Transverse colon (tissue), 4 donors: ENCODE data around the gene ENOX1. TPM values are rescaled to one million over a fixed set of nuclear protein-coding genes. Genes with fewer than 3 reads are reported as not detected.

ENCODE experiments used
- DNase-seq: peaks from one replicate; pipeline ENCODE4 v3.0.0-alpha.2; 2019
- H3K27ac ChIP-seq, 4 donors: fragments of 200-600 bp; sonication (generic); 2 replicates each; pipeline ENCODE4 v1.5.1; 2016 to 2018; ENCODE audit warnings: inconsistent platforms in 4 of 4
- H3K27me3 ChIP-seq: fragments of 200-600 bp; sonication (generic); 2 replicates; pipeline ENCODE4 v1.5.1; 2017; ENCODE audit warnings: inconsistent platforms
- H3K36me3 ChIP-seq, 4 donors: fragments of 200-600 bp; sonication (generic); 2 replicates each; pipeline ENCODE4 v1.5.1; 2017 to 2019; ENCODE audit warnings: inconsistent platforms in 4 of 4
- H3K4me1 ChIP-seq, 4 donors: fragments of 200-600 bp; sonication (generic); 2 replicates each; pipeline ENCODE4 v1.5.1; 2017 to 2020; ENCODE audit warnings: inconsistent platforms in 4 of 4
- H3K4me3 ChIP-seq, 4 donors: fragments of 200-600 bp; sonication (generic); 1 replicate in 1 of 4; 2 replicates in 3 of 4; pipeline versions ENCODE4 v1.5.1 to v1.6.1; 2017 to 2019; ENCODE audit warnings: inconsistent platforms in 4 of 4
- H3K9me3 ChIP-seq, 2 donors: fragments of 200-600 bp; sonication (generic); 2 replicates each; pipeline ENCODE4 v1.5.1; 2017 to 2019; ENCODE audit warnings: inconsistent platforms in 2 of 2
- EP300 ChIP-seq: sonication (generic); formaldehyde crosslinking; IDR thresholded peaks from one replicate; pipeline ENCODE4 v1.6.1; 2017; ENCODE audit warnings: antibody characterized with exemption, low read depth
- POLR2A ChIP-seq: fragments of 450-650 bp; IDR thresholded peaks from one replicate; pipeline ENCODE4 v1.6.1; 2016; ENCODE audit warnings: antibody characterized with exemption, mild to moderate bottlenecking, moderate library complexity
- POLR2AphosphoS5 ChIP-seq, 3 donors: sonication (generic); formaldehyde crosslinking; IDR thresholded peaks; one replicate each; pipeline ENCODE4 v1.6.1; 2016; ENCODE audit warnings: antibody characterized with exemption in 3 of 3
- WGBS, 2 donors: methylation state at CpG; one replicate each; pipeline ENCODE4 v1.1.5; 2018; ENCODE audit warnings: low coverage in 1 of 2; 5-methylcytosine and 5-hydroxymethylcytosine counted together
- in situ Hi-C, 4 donors: fragments of 200-750 bp; cut with MboI; loops; one replicate each; pipeline versions ENCODE4 v1.15.0 to v1.15.1; 2017; ENCODE audit warnings: low sequenced_read_pairs in 3 of 4, low pct_ligation_motif_present in 1 of 4, low pct_unique_long_range_greater_than_20kb in 1 of 4
- intact Hi-C: fragments of 100-400 bp; cut with DNase I; formaldehyde crosslinking; loops from one replicate; pipeline ENCODE4 v1.15.1; 2023; ENCODE audit warnings: low total_unique reads
- total RNA-seq, 4 donors: library from RNA; depleted of rRNA; stranded (reverse); fragments of >200 nt; gene quantifications; one replicate each; pipeline ENCODE4 v1.1.0, GENCODE V29; 2016
- TF ChIP-seq, protein P1 (sequence below), 5 experiments: fragments of 200-600 bp in 3 of 5; fragments of 450-650 bp in 2 of 5; sonication (generic) in 3 of 5; IDR thresholded peaks; 1 replicate in 2 of 5; 2 replicates in 3 of 5; pipeline ENCODE4 v1.5.1; 2016 to 2017; ENCODE audit warnings: antibody characterized with exemption in 5 of 5, inconsistent platforms in 3 of 5, mild to moderate bottlenecking in 2 of 5, moderate library complexity in 1 of 5

ENOX1 gene
- total RNA-seq, 4 donors from 2014 or later = 1.5 to 6.4 (median 2.2) TPM

DNA sequence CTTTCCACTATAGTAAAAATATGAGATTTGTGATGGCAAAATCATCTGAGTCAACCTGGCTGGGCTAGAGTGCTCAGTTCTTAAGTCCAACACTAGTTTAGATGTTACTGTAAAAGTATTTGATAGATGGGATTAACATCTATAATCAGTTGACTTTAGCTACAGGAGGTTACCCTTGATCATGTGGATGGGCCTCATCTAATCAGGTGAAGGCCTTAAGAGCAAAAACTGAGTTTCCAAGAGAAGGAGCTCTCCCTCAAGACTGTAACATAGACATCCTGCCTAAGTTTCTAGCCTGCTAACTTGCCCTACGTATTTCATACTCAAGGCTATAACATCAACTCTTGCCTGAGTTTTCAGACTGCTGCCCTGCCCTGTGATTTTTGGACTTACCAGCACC, 132.8 kb downstream of the ENOX1 start:
- DNase-seq = no peak
- no peak overlapping the region for H3K4me3 ChIP-seq
- H3K27ac ChIP-seq = no peak overlapping the region
- intact Hi-C loops = no loop called here
- no peak for TF ChIP-seq POLR2A
- TF ChIP-seq, protein P1, sequence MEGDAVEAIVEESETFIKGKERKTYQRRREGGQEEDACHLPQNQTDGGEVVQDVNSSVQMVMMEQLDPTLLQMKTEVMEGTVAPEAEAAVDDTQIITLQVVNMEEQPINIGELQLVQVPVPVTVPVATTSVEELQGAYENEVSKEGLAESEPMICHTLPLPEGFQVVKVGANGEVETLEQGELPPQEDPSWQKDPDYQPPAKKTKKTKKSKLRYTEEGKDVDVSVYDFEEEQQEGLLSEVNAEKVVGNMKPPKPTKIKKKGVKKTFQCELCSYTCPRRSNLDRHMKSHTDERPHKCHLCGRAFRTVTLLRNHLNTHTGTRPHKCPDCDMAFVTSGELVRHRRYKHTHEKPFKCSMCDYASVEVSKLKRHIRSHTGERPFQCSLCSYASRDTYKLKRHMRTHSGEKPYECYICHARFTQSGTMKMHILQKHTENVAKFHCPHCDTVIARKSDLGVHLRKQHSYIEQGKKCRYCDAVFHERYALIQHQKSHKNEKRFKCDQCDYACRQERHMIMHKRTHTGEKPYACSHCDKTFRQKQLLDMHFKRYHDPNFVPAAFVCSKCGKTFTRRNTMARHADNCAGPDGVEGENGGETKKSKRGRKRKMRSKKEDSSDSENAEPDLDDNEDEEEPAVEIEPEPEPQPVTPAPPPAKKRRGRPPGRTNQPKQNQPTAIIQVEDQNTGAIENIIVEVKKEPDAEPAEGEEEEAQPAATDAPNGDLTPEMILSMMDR (IDR thresholded peaks at IDR 0.05) = no peak
- no peak for TF ChIP-seq EP300
- TF ChIP-seq POLR2AphosphoS5 (IDR thresholded peaks at IDR 0.05) = no peak
- H3K27me3 ChIP-seq = no peaks in the 10 kb centered on the region
- H3K9me3 ChIP-seq = no peaks in the 10 kb centered on the region
- H3K4me1 ChIP-seq = no peaks in the 10 kb centered on the region
- 83 to 85% methylated on average over 1 of the region's 1 CpG for WGBS, 2 donors
- H3K36me3 ChIP-seq = no peaks in the 10 kb centered on the region
- in situ Hi-C loops = no loop called here

GRCh38 chr13:43653395-43653794, 133.4 kb downstream of the ENOX1 start:
- no peak overlapping the region for H3K27ac ChIP-seq
- no peaks in the 10 kb centered on the region for H3K9me3 ChIP-seq
- TF ChIP-seq POLR2A = no peak
- TF ChIP-seq, protein P1 (IDR thresholded peaks at IDR 0.05) = no peak
- TF ChIP-seq POLR2AphosphoS5 (IDR thresholded peaks at IDR 0.05) = no peak
- no peak for TF ChIP-seq EP300
- intact Hi-C loops = no loop called here
- in situ Hi-C loops = no loop called here
- no peaks in the 10 kb centered on the region for H3K27me3 ChIP-seq
- no peaks in the 10 kb centered on the region for H3K4me1 ChIP-seq
- no peak for DNase-seq
- WGBS, 2 donors = 93% methylated on average over 1 of the region's 1 CpG
- H3K4me3 ChIP-seq = no peak overlapping the region
- H3K36me3 ChIP-seq = no peaks in the 10 kb centered on the region

DNA sequence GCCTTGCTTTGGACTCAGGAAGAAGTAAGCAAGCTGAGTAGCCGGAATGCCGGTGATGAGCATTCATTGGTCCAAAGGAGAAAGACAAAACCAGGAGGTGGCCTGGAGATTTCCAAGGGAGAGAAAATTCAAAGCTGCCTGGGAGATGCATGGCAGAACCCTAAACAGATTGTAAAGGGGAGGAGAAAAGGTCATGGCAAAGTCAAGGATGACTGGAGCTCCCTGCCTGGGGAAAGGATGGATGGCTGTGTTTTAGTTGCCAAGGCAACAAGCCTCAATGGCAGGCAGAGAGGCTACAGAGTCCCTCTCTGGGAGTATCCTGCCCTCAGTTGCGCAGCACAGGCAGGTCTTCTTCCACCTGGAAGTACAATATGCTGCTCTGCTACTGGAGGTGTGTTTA, 134.0 kb downstream of the ENOX1 start:
- 84 to 93% methylated on average over 2 to 3 of the region's 3 CpGs for WGBS, 2 donors
- in situ Hi-C loops = no loop called here
- TF ChIP-seq POLR2AphosphoS5 (IDR thresholded peaks at IDR 0.05) (no peak), POLR2A (no peak), EP300 (no peak)
- TF ChIP-seq, protein P1 (IDR thresholded peaks at IDR 0.05) = no peak
- no peaks in the 10 kb centered on the region for H3K36me3 ChIP-seq
- H3K27ac ChIP-seq = no peak overlapping the region
- no peaks in the 10 kb centered on the region for H3K27me3 ChIP-seq
- no peak overlapping the region for H3K4me3 ChIP-seq
- intact Hi-C loops = no loop called here
- no peaks in the 10 kb centered on the region for H3K9me3 ChIP-seq
- H3K4me1 ChIP-seq = no peaks in the 10 kb centered on the region
- no peak for DNase-seq

DNA sequence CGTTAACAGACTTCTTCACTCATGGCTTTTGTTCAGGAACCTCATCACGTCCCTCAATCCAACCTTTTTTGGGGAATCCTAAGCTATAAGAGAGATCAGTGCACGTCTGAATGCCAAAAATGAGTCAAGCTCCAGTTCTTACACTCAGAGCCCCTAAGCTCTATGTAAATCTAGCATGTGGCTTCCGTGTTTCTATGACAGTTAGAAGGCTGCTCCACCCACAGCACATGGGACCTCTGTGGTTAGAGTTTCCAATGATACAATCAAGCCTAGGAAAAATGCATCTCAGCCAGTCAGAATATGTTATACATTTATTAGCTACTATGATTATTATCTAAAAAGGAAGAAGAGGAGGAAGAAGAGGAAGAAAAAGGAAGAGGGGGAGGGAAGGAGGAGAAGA, 135.9 kb downstream of the ENOX1 start:
- WGBS, 2 donors = 60 to 89% methylated on average over 1 to 4 of the region's 4 CpGs
- Histone ChIP-seq H3K4me1 (no peaks in the 10 kb centered on the region), H3K27me3 (no peaks in the 10 kb centered on the region), H3K36me3 (no peaks in the 10 kb centered on the region), H3K9me3 (no peaks in the 10 kb centered on the region), H3K27ac (no peak overlapping the region), H3K4me3 (no peak overlapping the region)
- TF ChIP-seq EP300 (no peak), POLR2A (no peak)
- intact Hi-C loops = no loop called here
- no peak for DNase-seq
- in situ Hi-C loops = no loop called here

DNA sequence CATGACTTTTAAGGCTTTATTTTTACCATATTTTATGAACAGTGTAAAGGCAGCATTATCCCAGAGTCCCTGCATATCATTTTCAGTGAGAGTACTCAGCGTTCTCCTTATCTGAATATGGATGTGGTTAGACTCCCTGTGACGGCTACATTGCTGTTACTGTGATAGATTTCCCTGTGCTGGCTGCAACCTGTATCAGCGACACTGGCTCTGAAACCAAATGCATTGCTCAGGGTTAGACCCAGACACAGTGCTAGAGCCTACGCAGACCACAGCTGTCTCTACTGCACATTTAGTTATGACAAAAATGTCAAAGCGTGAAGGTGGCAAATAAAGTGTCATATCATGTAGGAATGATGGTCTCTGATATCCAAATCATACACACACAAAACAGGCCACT, 138.0 kb downstream of the ENOX1 start:
- no peaks in the 10 kb centered on the region for H3K36me3 ChIP-seq
- TF ChIP-seq EP300 (no peak), POLR2AphosphoS5 (IDR thresholded peaks at IDR 0.05) (no peak), POLR2A (no peak)
- TF ChIP-seq, protein P1 (IDR thresholded peaks at IDR 0.05) = no peak
- H3K27me3 ChIP-seq = no peaks in the 10 kb centered on the region
- no peak overlapping the region for H3K4me3 ChIP-seq
- no peak for DNase-seq
- in situ Hi-C loops = no loop called here
- H3K9me3 ChIP-seq = no peaks in the 10 kb centered on the region
- 89 to 92% methylated on average over 4 to 5 of the region's 5 CpGs for whole genome bisulfite sequencing, 2 donors
- no peak overlapping the region for H3K27ac ChIP-seq
- intact Hi-C loops = no loop called here
- no peaks in the 10 kb centered on the region for H3K4me1 ChIP-seq
